ENCODE measurements around the gene UGT1A1.

The UGT1A1 gene

DNA sequence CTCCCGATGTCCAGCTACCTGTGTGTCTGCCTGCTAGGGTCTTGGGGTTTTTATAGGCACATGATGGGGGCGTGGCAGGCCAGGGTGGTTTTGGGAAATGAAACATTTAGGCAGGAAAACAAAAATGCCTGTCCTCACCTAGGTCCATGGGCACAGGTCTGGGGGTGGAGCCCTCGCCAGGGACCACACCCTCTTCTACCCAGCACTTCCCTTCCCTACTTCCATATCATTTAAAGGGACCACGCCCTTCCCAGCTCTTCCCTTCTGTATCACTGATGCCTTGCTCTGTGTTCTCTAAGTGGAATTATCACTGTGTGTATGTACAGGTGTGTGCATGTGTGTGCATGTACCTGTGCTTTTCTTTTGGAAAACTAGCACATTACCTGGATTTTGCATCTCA is 6.3 kb downstream of the UGT1A1 start:
- TF ChIP-seq, protein P1, sequence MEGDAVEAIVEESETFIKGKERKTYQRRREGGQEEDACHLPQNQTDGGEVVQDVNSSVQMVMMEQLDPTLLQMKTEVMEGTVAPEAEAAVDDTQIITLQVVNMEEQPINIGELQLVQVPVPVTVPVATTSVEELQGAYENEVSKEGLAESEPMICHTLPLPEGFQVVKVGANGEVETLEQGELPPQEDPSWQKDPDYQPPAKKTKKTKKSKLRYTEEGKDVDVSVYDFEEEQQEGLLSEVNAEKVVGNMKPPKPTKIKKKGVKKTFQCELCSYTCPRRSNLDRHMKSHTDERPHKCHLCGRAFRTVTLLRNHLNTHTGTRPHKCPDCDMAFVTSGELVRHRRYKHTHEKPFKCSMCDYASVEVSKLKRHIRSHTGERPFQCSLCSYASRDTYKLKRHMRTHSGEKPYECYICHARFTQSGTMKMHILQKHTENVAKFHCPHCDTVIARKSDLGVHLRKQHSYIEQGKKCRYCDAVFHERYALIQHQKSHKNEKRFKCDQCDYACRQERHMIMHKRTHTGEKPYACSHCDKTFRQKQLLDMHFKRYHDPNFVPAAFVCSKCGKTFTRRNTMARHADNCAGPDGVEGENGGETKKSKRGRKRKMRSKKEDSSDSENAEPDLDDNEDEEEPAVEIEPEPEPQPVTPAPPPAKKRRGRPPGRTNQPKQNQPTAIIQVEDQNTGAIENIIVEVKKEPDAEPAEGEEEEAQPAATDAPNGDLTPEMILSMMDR (IDR thresholded peaks at IDR 0.05; ENCODE audit: low read depth, low read length), result no peak
- H3K4me3 ChIP-seq (ENCODE audit: low read depth, low read length), result no peak overlapping the region

DNA sequence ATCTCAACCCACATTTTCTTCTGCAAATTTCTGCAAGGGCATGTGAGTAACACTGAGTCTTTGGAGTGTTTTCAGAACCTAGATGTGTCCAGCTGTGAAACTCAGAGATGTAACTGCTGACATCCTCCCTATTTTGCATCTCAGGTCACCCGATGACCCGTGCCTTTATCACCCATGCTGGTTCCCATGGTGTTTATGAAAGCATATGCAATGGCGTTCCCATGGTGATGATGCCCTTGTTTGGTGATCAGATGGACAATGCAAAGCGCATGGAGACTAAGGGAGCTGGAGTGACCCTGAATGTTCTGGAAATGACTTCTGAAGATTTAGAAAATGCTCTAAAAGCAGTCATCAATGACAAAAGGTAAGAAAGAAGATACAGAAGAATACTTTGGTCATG is 8.0 kb downstream of the UGT1A1 start:
- TF ChIP-seq, protein P1 (IDR thresholded peaks at IDR 0.05; ENCODE audit: low read depth, low read length), result no peak
- H3K4me3 ChIP-seq (ENCODE audit: low read depth, low read length), result no peak overlapping the region

DNA sequence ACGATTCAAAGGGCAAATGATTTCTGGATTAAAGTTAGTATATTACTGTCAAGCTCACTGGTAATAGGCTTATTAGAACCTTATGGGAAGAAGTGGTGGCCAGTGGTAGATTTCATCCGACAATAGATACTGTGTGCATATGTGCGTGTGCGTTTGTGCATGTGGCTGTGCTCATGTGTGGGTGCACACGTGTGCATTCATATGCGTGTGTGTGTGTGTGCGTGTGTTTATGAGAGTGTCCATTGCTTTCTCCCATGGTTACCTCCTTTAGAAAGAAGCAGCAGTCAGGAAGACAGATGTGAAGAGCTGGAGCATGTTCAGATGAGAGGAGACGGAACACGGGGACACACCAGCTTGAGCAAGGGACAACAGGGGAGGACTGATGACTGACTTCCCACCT is 9.2 kb downstream of the UGT1A1 start:
- TF ChIP-seq, protein P1 (IDR thresholded peaks at IDR 0.05; ENCODE audit: low read depth, low read length), result no peak
- no peak overlapping the region for H3K4me3 ChIP-seq (ENCODE audit: low read depth, low read length)

DNA sequence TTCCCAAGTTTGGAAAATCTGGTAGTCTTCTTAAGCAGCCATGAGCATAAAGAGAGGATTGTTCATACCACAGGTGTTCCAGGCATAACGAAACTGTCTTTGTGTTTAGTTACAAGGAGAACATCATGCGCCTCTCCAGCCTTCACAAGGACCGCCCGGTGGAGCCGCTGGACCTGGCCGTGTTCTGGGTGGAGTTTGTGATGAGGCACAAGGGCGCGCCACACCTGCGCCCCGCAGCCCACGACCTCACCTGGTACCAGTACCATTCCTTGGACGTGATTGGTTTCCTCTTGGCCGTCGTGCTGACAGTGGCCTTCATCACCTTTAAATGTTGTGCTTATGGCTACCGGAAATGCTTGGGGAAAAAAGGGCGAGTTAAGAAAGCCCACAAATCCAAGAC is 12.1 kb downstream of the UGT1A1 start:
- no peak overlapping the region for H3K4me3 ChIP-seq (ENCODE audit: low read depth, low read length)
- TF ChIP-seq, protein P1 (IDR thresholded peaks at IDR 0.05; ENCODE audit: low read depth, low read length), result no peak

DNA sequence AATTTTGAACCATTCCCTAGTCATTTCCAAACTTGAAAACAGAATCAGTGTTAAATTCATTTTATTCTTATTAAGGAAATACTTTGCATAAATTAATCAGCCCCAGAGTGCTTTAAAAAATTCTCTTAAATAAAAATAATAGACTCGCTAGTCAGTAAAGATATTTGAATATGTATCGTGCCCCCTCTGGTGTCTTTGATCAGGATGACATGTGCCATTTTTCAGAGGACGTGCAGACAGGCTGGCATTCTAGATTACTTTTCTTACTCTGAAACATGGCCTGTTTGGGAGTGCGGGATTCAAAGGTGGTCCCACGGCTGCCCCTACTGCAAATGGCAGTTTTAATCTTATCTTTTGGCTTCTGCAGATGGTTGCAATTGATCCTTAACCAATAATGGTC is 12.5 kb downstream of the UGT1A1 start:
- H3K4me3 ChIP-seq (ENCODE audit: low read depth, low read length), result no peak overlapping the region
- TF ChIP-seq, protein P1 (IDR thresholded peaks at IDR 0.05; ENCODE audit: low read depth, low read length), result no peak

DNA sequence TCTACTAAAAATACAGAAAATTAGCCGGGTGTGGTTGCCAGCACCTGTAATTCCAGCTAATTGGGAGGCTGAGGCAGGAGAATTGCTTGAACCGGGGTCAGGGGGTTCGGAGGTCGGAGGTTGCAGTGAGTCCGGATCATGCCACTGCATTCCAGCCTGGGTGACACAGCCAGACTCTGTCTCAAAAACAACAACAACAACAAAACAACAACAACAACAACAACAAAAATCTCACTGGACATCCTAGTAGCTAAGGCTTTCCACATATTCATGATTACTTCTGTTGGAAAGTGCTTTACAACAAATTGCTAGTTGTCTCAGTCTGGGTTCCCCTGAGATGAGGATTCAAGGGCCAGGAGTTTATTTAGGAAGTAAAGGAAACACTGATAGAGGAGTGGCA is 13.8 kb downstream of the UGT1A1 start:
- TF ChIP-seq, protein P1 (IDR thresholded peaks at IDR 0.05; ENCODE audit: low read depth, low read length), result no peak
- H3K4me3 ChIP-seq (ENCODE audit: low read depth, low read length), result no peak overlapping the region

DNA sequence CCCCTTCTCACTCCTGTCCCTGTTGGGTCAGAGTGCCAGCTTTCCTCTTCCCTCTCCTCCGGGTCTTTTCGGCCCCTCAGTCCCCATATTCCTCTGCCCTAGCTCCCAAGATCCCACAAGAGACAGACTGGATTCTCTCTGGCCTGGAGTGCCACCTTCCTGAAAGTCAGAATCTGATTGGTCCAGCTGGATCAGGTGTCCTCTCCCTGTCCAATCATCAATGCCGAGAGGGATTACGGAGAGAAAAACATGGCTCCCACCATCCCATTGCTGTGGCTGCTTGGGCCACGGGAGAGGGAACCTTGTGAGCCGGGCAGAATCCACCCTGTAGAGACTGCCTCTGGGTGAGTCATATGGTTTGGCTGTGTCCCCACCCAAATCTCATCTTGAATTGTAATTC is 15.3 kb downstream of the UGT1A1 start:
- H3K4me3 ChIP-seq (ENCODE audit: low read depth, low read length), result no peak overlapping the region
- TF ChIP-seq, protein P1 (IDR thresholded peaks at IDR 0.05; ENCODE audit: low read depth, low read length), result no peak
